HPDE6-E6E7 (cell line): ENCODE results near the gene NKX6-2.
"Not testable (repeated sequence)": the region's sequence is repeated elsewhere in the genome, so short reads cannot be mapped to it uniquely, and the experiment has no call there.

ENCODE experiments used
- DNase-seq: peaks from one replicate; pipeline ENCODE4 v3.0.0; 2011; ENCODE audit warnings: missing footprints; ENCODE audit errors: extremely low spot score

Gene NKX6-2

DNA sequence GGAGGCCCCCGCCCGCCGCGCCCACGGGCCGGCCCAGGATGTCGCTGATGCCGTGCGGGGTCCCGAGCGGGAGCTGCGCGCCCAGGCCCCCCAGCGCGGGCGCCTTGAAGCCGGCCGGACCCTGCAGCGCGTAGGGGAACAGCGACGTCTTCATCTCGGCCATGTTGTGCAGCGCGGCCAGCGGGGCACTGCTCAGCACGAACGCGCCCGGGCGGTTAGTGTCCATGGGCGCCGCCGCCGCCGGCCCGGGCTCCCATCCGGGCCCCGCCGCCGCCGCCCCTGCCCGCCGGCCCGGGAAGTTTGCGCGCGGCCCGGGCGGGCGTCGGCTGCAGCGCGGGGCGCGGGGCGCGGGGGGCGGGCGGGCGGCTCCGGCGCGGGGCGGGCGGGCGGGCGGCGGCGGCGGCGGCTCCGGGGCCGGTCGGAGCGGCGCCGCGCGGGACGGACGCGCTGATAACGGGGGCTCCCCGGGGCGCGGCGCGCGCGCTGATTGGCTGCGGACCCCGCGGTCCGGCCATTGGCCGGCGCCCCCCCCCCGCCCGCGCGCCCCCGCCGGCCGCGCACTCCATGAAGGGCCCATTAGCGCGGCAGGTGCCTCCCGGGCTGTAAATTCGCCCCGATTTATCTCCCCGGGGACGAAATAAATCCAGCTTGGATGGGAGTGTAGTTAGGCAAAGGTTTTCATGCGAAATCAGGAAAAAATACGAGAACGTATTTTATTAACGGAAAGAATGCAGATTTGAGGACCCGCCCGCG is at the start of gene NKX6-2:
TSS of gene NKX6-2 (minus strand) at position 425 of the 753 bp plus-strand sequence. CDS start at position 226, 199 bp downstream.
- DNase-seq: no peak

DNA sequence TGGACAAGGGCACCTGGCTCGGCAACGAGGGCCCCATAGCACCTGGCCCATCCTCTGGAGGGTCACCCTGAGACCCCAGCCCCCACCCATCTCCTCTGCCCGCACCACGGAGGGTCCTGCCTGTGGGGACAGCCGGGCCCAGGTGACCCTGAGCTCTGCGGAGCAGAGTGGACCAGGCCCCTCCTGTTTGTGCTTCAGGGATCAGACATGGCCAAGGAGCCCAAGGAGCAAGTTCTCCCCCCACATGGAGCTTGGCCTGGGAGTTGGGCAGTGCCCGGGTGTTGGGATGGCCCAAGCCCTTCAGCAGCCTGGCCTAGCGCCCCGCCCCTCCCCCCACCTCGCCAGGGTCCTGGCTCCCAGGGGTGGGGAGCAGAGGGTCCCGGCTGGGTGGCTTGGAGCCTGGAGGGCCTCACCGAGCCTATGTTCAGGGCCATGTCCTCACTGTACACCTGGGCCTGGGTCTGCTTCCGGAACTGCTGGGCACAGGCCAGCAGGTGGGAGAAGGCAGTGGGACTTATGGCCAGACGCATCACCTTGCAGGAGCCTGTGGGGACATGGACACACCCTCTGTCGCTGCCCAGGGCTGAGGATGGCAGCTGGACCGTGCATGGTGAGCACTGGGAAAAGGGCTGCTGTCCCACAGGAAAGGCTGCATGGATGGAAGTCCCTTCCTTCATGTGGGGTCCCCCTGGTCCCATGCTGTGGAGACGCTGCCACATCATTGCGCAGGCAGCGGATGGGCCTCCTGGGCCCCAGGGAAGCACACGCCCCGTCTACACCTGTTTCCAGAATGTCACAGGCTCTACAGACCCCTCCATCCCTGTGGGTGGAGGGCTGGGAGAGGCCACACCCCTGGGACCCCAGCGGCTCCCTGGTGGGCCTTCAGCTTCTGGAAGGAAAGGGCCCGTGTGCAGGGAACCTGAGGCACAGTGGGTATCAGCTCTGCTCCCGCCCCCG is 49.2 kb upstream of the NKX6-2 start:
- no peak for DNase-seq

DNA sequence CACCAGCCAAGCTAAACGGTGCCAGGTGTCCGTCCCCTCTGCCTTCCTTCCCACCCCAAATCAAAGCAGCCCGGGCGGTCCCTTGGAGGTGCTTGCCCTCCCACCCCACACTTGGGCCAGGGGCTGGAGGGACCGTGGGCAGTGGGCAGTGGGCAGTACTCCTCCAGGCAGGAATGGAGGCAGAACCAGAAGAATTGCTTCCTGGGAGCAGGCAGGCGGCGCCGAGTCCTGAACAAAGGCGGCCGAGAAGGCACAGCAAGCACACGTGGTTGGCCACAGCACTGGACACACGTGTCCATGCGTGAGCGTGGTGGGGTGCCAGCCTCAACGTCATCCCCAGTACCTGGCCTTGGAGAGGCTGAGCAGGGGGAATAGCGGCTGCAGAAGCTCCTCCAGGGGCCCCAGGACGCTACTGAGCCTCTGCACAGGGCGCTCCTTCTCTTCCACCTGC is 48.4 kb upstream of the NKX6-2 start:
- DNase-seq: no peak

DNA sequence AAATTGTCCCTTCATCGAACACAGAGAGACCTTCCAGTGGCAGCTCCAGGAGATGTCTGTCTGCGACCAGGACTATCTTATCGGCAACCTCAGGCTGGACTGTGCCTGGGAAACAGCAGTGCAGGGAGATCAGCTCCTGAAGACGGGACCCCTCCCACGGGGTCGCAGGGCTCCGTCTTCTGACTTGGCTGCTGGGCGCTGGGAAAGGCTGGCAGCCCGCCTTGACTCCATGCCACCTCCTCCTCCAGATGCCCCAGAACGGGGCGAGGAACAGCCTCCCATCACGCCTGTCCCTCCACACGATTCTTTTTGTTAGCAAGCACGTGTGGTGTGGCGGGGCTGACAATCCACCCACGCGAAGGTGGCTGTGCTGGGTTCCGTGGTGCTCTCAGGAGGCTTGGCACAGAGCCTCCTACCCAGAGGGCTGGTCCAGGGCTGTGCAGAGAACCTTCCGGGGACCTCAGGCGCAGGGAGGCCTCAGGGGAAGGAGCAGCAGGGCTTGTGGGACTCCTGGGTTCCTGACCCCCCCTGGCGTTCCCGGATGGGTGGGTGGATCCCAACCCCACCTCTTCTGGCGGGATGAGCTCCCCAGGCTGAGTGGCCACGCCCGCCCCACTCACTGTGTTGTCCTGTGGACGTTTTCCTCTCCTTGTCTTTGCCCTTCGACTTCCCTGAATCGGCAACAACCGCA is 47.6 kb upstream of the NKX6-2 start:
- DNase-seq: no peak

DNA sequence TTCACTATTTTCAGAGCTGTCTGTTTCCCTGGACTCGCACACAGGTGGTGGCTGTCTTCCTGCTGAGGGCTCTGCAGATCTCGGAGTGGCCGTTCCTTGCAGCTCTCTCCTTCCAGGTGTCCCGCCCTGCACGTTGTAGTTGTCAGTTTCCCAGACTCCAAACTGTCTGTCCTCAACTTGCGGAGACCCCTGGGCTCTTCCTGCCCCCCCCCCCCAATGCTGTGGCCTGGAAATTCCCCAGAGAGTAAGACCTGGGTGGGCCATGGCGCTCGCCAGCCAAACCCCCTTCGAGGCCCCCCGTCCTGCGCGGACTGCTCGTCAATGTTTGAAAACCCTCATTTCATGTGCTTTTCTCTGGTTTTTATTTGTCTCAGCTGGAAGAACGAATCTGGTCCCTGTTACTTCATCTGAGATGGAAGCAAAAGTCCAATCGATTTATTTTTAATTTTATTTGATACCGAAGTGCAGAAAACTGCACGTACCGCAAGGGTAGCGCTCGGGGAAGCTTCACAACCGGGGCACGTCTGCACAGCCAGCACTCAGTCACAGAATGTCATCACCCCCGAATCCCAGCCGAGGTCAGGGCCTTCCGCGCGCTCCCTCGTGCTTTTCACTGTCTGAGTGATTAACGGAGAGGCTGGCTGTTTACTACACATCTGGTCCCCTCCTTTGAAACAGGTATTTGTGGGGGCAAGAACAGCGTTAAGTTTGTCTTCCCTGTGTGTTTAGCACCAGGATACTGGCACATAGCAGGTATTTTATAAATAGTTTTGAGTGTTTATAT is 46.4 kb upstream of the NKX6-2 start:
- no peak for DNase-seq

DNA sequence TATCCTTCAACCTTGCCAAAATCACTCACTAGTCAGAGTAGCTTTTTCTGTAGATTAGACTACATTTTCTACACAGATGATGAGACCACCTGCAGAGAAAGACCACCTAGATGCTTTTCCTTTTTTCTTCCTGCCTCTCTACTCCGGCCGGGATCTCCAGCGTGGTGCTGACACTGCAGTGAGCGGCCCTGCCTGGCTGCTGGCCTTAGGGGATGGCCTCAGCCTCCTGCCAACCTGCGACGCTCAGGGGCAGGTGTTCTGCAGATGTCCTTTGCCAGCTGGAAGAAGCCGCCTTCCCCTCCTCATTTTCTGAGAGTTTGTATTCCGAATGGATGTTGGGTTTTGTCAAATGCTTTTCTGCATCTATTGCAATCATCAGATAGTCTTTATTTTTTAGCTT is 43.5 kb upstream of the NKX6-2 start:
- DNase-seq: no peak

DNA sequence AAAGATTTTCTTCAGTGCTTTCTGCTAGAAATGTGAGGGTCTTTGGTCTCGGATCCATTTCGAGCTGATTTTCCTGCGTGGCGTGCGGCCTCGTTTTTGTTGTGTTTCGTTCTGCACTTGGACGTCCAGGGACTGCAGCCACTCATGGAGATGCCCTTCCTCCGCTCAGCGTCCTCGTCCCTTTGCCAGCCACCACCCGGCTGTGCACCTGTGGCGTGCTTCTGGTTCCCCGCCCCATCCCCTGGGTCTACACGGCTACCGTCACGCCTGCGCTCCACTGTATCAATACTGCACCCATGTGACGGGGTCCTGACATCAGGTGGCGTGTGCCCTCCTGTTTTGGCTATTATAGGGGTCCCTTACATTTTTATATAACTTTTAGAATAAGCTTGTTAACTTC is 42.7 kb upstream of the NKX6-2 start:
- no peak for DNase-seq

DNA sequence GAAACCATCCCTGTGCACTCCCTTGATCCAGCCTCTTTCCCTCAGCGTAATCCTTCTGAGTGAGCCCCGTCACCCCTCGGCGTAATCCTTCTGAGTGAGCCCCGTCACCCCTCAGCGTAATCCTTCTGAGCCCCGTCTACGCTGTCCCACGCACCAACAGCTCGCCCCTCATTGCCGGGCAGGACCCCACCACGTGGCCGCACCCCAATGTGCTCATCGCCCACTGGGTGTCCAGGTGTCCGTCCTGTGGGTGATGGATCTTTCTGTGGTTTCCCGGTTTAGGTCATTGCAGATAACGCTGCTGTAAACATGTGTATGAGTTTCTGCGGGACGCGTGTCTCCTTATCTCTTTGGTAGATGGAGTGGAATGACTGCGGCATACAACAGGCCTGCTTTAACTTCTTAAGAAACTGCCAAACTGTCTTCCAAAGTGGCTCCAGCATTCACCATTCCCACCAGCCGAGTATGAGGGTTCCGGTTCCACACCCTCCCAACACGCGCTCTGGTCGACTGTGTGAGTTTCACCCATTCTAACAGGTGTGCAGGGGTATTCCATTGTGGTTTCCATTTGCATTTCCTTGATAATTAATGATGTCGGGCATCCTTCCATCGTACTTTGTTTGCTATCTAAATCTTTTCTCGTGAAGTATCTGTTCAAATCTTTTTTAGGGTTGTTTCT is 42.1 kb upstream of the NKX6-2 start:
- DNase-seq: no peak

DNA sequence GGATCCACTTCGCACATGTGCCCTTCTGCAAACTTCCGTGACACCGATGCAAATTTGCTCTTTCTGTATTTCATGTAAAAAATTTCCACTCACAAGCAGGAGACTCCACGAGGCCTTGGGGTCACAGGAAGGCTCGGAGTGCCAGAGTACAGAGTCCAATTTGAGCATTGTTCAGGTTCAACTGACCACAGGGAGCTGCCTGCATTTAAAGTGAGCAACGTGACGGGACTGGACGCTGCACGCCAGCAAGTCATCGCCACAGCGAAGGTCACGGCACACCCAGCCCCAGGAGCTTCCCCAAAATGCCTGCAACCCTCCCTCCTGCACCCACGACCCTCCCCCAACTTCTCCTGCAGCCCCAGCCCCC is 41.5 kb upstream of the NKX6-2 start:
- DNase-seq: no peak

DNA sequence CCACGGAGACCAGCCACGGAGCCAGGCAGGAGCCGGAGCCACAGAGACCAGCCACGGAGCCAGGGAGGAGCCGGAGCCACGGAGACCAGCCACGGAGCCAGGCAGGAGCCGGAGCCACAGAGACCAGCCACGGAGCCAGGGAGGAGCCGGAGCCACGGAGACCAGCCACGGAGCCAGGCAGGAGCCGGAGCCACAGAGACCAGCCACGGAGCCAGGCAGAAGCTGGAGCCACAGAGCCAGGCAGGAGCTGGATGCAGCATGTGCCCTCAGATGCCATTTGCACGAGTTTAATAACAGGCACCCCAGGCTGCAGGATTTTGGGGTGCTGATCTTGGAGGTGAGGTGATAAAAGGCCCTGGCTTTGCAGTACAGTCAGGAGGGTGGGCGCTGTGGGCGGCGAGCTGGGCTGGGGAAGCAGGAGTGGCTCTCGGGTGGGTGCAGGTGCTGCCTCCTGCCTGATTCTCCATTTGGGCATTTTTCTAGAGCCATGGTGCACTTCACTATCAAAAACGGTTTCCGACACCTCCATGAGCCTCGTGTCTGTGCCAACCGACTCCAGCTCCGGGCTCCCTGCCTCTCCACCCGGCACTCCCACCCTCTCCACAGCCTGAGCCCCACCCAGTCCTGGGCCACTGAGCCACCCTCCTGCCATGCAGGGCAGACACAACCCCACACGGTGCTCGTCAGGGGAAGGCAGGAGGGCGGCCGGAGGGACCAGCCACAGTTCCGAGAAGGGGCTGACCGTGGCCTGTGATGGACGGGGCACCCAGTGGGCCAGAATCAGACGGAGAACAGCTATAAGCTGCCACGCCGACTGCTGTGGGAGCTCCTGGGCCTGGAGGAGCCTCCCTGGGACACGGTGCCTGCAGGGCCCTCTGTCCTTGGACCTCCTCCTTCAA is 40.8 kb upstream of the NKX6-2 start:
- no peak for DNase-seq

DNA sequence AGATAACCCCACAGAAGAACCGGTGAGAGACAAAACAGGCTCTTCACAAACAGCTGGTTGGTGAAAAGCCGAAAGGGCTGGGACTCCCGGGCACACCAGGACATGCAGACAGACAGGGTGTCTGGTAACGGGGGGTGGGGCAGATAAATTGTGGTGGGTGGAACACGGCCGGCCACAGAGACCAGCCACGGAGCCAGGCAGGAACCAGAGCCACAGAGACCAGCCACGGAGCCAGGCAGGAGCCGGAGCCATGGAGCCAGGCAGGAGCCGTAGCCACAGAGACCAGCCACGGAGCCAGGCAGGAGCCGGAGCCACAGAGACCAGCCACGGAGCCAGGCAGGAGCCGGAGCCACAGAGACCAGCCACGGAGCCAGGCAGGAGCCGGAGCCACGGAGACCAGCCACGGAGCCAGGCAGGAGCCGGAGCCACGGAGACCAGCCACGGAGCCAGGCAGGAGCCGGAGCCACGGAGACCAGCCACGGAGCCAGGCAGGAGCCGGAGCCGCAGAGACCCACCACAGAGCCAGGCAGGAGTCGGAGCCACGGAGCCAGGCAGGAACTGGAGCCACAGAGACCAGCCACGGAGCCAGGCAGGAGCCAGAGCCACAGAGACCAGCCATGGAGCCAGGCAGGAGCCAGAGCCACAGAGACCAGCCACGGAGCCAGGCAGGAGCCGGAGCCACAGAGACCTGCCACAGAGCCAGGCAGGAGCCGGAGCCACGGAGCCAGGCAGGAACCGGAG is 40.0 kb upstream of the NKX6-2 start:
- not testable (repeated sequence) for DNase-seq

DNA sequence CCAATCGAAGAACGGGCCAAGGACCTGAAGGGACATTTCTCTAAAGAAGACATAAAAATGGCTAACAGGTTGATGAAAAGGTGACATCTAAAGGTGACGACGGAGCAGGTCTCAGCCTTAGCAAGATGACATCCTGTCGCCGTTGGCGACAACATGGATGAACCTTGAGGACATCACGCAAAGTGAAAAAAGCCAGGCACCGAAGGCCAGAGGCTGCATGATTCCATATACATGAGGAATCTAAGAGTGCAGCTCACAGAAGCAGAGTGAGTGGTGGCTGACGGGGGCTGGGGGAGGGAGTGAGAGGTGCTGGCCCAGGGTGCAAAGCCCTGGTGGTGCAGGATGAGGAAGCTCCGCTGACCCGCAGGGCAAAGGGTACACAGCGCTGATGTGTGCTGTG is 34.1 kb upstream of the NKX6-2 start:
- no peak for DNase-seq

DNA sequence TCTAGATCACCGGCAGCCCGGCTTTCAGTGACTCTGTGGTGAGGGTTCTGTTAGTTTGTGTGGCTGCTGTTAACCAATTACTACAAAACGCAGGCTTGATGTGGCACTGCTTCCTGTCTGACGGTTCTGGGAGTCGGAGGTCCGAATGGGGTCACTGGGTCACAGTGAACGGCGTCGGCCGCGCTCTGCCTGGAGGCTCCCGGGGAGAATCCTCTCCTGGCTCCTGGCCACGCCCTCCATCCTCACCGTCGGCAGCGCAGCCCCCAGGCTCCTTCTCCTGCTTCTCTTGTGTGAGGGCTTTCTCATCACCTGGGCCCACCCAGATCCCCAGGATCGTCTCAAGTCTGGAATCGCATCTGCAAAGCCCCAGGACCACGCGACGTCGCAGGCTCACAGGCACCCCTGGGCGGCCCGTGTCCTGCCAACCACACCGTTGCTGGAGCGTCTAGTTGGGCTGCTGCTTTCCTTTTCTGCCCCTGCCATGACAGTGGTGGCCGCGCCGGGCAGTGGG is 31.8 kb upstream of the NKX6-2 start:
- DNase-seq: no peak

DNA sequence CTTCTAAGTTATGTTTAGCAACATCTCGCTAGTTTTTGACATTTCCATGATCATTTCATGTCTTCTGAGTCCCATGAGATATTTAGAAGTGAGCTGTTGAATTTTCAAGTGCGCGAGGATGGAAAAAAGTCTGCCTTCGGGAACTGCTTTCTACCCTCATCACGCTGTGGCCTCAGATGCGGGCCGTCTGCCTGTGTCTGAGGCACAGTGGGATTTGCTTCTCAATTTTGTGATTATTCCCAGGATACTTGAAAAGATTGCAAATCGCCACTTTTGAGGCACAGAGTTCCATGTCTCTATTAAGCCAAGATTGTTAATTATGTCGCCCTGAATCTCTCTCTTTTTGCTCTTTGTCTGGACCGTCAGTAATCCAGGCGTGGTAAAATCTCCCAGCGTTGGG is 30.8 kb upstream of the NKX6-2 start:
- DNase-seq: no peak

DNA sequence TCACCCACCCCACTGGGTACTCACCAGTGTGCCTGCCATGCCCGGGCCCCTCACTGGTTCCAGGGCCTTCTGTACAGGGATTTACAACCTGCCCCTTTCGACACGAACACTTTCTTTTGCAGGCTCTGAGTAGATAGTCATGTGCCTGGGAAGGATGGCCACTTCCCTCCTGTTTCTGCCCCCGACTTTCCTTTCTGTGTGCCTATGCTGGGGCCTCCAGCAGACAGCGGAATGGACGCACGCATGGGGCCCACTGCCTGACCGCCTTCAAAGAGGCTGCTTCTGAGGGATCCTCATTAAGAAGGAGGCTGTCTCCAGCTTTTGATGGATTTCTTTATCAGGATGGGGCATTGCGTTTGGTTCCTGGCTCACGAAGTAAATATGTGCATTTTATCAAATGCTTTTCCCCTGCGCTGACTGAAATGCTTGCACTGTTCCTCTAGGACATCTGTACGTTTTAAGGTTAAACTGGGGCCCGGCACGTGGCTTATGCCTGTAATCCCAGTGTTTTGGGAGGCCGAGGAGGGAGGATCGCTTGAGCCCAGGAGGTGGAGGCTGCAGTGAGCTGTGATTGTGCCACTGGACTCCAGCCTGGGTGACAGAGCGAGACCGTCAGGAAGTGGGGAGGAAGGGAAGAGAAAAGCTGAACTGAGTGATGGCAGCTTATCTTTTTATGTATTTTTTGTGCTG is 29.4 kb upstream of the NKX6-2 start:
- no peak for DNase-seq

DNA sequence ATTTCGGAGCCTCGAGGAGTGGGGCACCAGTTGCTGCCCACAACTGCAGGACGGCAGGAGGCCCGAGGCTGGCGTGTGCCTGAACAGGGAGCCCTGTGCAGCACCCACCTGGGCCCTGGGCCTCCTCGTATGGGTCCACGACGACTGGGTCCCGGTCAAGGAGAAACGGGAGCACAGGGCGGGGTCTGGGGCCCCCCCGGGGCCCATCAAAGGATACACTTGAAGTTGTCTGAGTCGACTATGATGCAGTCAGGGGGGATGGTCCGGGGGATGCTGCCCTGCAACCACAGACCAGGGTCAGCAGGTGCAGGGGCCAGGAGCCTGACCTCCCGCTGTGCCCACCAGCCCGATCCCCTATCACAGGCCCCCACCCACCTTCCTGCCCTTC is 28.5 kb upstream of the NKX6-2 start:
- no peak for DNase-seq

DNA sequence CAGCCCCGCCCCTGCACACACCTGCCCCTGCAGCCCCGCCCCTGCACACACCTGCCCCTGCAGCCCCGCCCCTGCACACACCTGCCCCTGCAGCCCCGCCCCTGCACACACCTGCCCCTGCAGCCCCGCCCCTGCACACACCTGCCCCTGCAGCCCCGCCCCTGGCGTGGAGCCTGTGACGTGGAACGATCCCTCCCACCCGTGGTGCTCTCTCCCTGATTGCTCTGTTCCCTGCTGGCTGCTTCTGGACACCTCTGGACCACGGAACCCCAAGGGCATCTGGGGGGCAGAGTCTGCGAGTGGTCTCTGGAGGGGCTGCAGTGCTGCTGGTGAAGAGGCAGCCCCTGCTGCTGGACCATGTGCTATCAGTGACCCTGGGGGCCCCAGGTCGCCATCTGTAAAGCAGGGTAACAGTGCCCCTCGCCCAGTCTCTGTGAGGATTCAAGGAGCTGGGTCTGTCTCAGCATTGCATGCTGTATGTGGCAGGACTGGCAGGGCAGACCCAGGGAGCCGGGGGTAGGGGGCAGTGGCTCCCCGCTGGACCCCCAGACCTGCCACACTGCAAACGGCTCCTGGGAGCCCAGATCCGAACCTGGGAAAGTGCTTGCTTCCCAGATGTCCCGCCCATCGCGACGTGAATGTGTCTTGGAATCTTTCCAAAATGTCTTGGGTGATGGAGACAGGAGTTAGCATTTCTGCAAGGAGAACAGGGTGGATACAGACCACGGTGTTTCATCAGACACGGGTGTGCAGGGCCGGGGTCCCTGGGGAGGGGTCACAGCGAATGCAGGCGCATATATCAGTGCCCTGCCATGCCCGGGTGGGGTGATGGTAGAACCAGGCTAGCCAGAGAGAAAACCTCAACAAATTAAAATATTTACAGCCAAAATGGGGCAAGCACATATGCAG is 27.9 kb upstream of the NKX6-2 start:
- no peak for DNase-seq
